SK-MEL-5 (cell line): ENCODE data around the gene OSTN. TPM values are rescaled to one million over a fixed set of nuclear protein-coding genes. Genes with fewer than 3 reads are reported as not detected.
"Not testable (repeated sequence)": the region's sequence is repeated elsewhere in the genome, so short reads cannot be mapped to it uniquely, and the experiment has no call there.

ENCODE experiments used
- DNase-seq: peaks from one replicate; pipeline ENCODE4 v3.0.0-alpha.2; 2016; ENCODE audit warnings: low read depth, low spot score
- in situ Hi-C: cut with HindIII; loops from 2 replicates; pipeline ENCODE4 v1.10.0; 2016; ENCODE audit warnings: low sequenced_read_pairs, high pct_unique_total_duplicates, low pct_unique_long_range_greater_than_20kb
- total RNA-seq: library from RNA; depleted of rRNA; stranded (reverse); fragments of >200 nt; shearing (Covaris generic); gene quantifications from 2 replicates; pipeline ENCODE4 v1.2.3, GENCODE V29; 2014

OSTN gene
- total RNA-seq, 1 experiment from 2014 or later, result not detected

- in situ Hi-C loops, result no loop called here
- no peak for DNase-seq
Observed at GRCh38 chr3:191255156-191255555, 56.1 kb downstream of the OSTN start.

- in situ Hi-C loops, result no loop called here
- DNase-seq, result no peak
Observed at GRCh38 chr3:191256405-191256804, 57.4 kb downstream of the OSTN start.

- in situ Hi-C loops, result no loop called here
- no peak for DNase-seq
Observed at GRCh38 chr3:191257286-191257685, 58.2 kb downstream of the OSTN start.

GRCh38 chr3:191259486-191259885 is 60.4 kb downstream of the OSTN start:
- in situ Hi-C loops, result no loop called here
- DNase-seq, result no peak

- peak; percentile 71 for DNase-seq
- in situ Hi-C loops, result no loop called here
Observed at GRCh38 chr3:191260431-191261303, 61.6 kb downstream of the OSTN start.

GRCh38 chr3:191261304-191261638 is 62.2 kb downstream of the OSTN start:
- in situ Hi-C loops, result no loop called here
- no peak for DNase-seq

GRCh38 chr3:191262650-191263049 is 63.6 kb downstream of the OSTN start:
- in situ Hi-C loops, result no loop called here
- no peak for DNase-seq

- DNase-seq, result no peak
Observed at GRCh38 chr3:191263365-191263764, 64.3 kb downstream of the OSTN start.

GRCh38 chr3:191263850-191264249 is 64.8 kb downstream of the OSTN start:
- in situ Hi-C loops, result no loop called here
- DNase-seq, result no peak

More at GRCh38 chr3:191263365-191263764, 64.3 kb downstream of the OSTN start:
- in situ Hi-C loops, result no loop called here

- in situ Hi-C loops, result no loop called here
- no peak for DNase-seq
Observed at GRCh38 chr3:191268737-191269136, 69.7 kb downstream of the OSTN start.

- DNase-seq, result no peak
- in situ Hi-C loops, result no loop called here
Observed at GRCh38 chr3:191269289-191270085, 70.4 kb downstream of the OSTN start.

GRCh38 chr3:191275244-191275643 is 76.2 kb downstream of the OSTN start:
- DNase-seq, in situ Hi-C loops: not testable (repeated sequence)

GRCh38 chr3:191275751-191276150 is 76.7 kb downstream of the OSTN start:
- DNase-seq, result no peak
- in situ Hi-C loops, result no loop called here

- in situ Hi-C loops, result no loop called here
- no peak for DNase-seq
Observed at GRCh38 chr3:191280111-191280510, 81.1 kb downstream of the OSTN start.

- in situ Hi-C loops, result no loop called here
- DNase-seq, result no peak
Observed at GRCh38 chr3:191280882-191281281, 81.8 kb downstream of the OSTN start.

- DNase-seq, result no peak
- in situ Hi-C loops, result no loop called here
Observed at GRCh38 chr3:191282251-191283185, 83.5 kb downstream of the OSTN start.

GRCh38 chr3:191283400-191283799 is 84.4 kb downstream of the OSTN start:
- in situ Hi-C loops, result no loop called here

More at GRCh38 chr3:191283400-191283799, 84.4 kb downstream of the OSTN start:
- DNase-seq, result no peak
